Sigmoid colon (tissue), 7 donors: ENCODE data around the gene ATP2C1. TPM values are rescaled to one million over a fixed set of nuclear protein-coding genes. Genes with fewer than 3 reads are reported as not detected.

Experiments used
- DNase-seq: peaks from one replicate; pipeline ENCODE4 v3.0.0-alpha.2; 2019
- H3K27ac ChIP-seq, 4 donors: fragments of 200-600 bp; sonication (generic); one replicate each; pipeline ENCODE4 v1.5.1; 2016 to 2019; ENCODE audit warnings: mild to moderate bottlenecking in 1 of 4
- H3K27me3 ChIP-seq, 3 donors: fragments of 200-600 bp; sonication (generic); one replicate each; pipeline ENCODE4 v1.5.1; 2019; ENCODE audit warnings: mild to moderate bottlenecking in 1 of 3
- H3K36me3 ChIP-seq, 4 donors: fragments of 200-600 bp; sonication (generic); one replicate each; pipeline ENCODE4 v1.5.1; 2016 to 2019
- H3K4me1 ChIP-seq, 4 donors: fragments of 200-600 bp; sonication (generic); one replicate each; pipeline ENCODE4 v1.5.1; 2017 to 2019
- H3K4me3 ChIP-seq, 4 donors: fragments of 200-600 bp; sonication (generic); one replicate each; pipeline ENCODE4 v1.5.1; 2017 to 2019; ENCODE audit warnings: mild to moderate bottlenecking in 2 of 4, moderate library complexity in 1 of 4
- H3K9me3 ChIP-seq, 4 donors: fragments of 200-600 bp in 3 of 4; sonication (generic) in 3 of 4; one replicate each; pipeline versions ENCODE4 v1.5.1 to v1.6.1; 2013 to 2019
- EP300 ChIP-seq, 4 donors: sonication (generic); formaldehyde crosslinking; IDR thresholded peaks; one replicate each; pipeline ENCODE4 v1.6.1; 2017; ENCODE audit warnings: antibody characterized with exemption in 4 of 4
- POLR2A ChIP-seq, 2 donors: fragments of 450-650 bp; IDR thresholded peaks; one replicate each; pipeline ENCODE4 v1.6.1; 2016; ENCODE audit warnings: antibody characterized with exemption in 2 of 2, mild to moderate bottlenecking in 2 of 2, moderate library complexity in 2 of 2
- POLR2AphosphoS5 ChIP-seq, 4 donors: sonication (generic); formaldehyde crosslinking; IDR thresholded peaks; one replicate each; pipeline ENCODE4 v1.6.1; 2017; ENCODE audit warnings: antibody characterized with exemption in 4 of 4
- WGBS, 2 donors: extraction: QIAGEN DNeasy Blood & Tissue Kit; methylation state at CpG; one replicate each; pipeline ENCODE4 v1.1.7; 2013; 5-methylcytosine and 5-hydroxymethylcytosine counted together
- intact Hi-C: fragments of 100-400 bp; cut with DNase I; formaldehyde crosslinking; loops from one replicate; pipeline ENCODE4 v1.15.1; 2023
- polyA plus RNA-seq, 3 donors: library from polyadenylated mRNA; stranded (reverse); fragments of 200-250 nt; gene quantifications; one replicate each; pipeline ENCODE4 v1.2.3, GENCODE V29; 2013
- total RNA-seq, 4 donors: library from RNA; depleted of rRNA; stranded (reverse); fragments of >200 nt; gene quantifications; one replicate each; pipeline ENCODE4 v1.1.0, GENCODE V29; 2016
- TF ChIP-seq, protein P1 (sequence below), 4 experiments: fragments of 450-650 bp in 3 of 4; fragments of 200-600 bp in 1 of 4; IDR thresholded peaks; one replicate each; pipeline ENCODE4 v1.5.1; 2016 to 2019; ENCODE audit warnings: antibody characterized with exemption in 4 of 4, mild to moderate bottlenecking in 3 of 4, moderate library complexity in 2 of 4
- donor health status: healthy with polysubstance abuse.
- donor health status: Bipolar disorder and iron deficiency.
- donor health status: healthy.

The ATP2C1 gene
- total and polyA plus RNA-seq, 7 donors, result 13.8 to 46.7 (median 38.0) TPM

DNA sequence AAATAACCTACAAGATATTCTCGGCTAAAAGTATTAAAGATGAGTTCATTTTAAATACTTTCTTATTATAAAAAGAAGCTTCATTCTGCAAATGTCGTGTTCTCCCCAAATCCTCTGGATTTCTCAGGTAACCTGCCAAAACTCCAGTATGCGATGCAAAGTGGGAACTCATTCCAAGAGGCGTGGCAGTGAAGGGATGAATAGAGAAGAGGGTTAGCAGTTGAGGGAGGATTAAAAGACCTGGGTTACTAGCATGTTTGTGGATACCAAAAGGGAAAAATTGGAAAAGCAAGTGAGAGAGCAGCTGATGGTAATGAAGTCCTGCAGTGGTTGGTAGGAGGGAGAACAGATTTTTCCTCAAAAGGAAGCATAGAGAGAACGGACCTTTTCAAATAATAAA lies 61.6 kb downstream of the ATP2C1 start:
- Histone ChIP-seq H3K36me3 (peaks cover 4 to 66% (median 7%) of the 10 kb centered on the region in 4 donors), H3K4me3 (no peak overlapping the region), H3K9me3 (no peaks in the 10 kb centered on the region), H3K27me3 (no peaks in the 10 kb centered on the region), H3K4me1 (no peaks in the 10 kb centered on the region), H3K27ac (no peak overlapping the region)
- 69 to 90% methylated on average over 5 of the region's 5 CpGs for WGBS, 2 donors
- intact Hi-C loops, result no loop called here
- no peak for TF ChIP-seq EP300 (IDR thresholded peaks at IDR 0.05)
- no peak for TF ChIP-seq POLR2AphosphoS5 (IDR thresholded peaks at IDR 0.05)
- TF ChIP-seq POLR2A (IDR thresholded peaks at IDR 0.05), result no peak
- TF ChIP-seq, protein P1, sequence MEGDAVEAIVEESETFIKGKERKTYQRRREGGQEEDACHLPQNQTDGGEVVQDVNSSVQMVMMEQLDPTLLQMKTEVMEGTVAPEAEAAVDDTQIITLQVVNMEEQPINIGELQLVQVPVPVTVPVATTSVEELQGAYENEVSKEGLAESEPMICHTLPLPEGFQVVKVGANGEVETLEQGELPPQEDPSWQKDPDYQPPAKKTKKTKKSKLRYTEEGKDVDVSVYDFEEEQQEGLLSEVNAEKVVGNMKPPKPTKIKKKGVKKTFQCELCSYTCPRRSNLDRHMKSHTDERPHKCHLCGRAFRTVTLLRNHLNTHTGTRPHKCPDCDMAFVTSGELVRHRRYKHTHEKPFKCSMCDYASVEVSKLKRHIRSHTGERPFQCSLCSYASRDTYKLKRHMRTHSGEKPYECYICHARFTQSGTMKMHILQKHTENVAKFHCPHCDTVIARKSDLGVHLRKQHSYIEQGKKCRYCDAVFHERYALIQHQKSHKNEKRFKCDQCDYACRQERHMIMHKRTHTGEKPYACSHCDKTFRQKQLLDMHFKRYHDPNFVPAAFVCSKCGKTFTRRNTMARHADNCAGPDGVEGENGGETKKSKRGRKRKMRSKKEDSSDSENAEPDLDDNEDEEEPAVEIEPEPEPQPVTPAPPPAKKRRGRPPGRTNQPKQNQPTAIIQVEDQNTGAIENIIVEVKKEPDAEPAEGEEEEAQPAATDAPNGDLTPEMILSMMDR (IDR thresholded peaks at IDR 0.05), result no peak
- no peak for DNase-seq

DNA sequence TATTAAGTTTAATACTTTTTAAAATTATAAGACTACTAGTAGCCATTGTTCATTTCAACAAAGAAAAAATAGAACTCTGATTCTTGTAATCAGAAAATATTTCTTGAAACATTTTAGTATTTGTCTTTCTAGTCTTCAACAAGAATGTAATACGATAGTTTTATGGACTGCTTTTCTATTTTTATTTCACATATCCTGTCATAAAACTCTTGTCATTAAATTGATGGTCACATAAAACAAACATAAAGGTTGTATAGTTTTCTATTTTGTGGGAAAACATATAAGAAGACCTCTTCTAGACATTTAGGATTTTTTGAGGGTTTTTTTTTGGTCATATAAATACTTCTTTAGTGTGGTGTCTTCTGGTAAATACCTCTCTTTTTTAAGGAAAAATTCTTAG lies 62.4 kb downstream of the ATP2C1 start:
- Histone ChIP-seq H3K36me3 (peaks cover 4 to 70% (median 8%) of the 10 kb centered on the region in 4 donors), H3K27me3 (no peaks in the 10 kb centered on the region), H3K27ac (no peak overlapping the region), H3K9me3 (no peaks in the 10 kb centered on the region), H3K4me3 (no peak overlapping the region), H3K4me1 (no peaks in the 10 kb centered on the region)
- intact Hi-C loops, result no loop called here
- TF ChIP-seq EP300 (IDR thresholded peaks at IDR 0.05), result no peak
- TF ChIP-seq, protein P1 (IDR thresholded peaks at IDR 0.05), result no peak
- TF ChIP-seq POLR2A (IDR thresholded peaks at IDR 0.05), result no peak
- no peak for TF ChIP-seq POLR2AphosphoS5 (IDR thresholded peaks at IDR 0.05)
- DNase-seq, result no peak
- 24 to 71% methylated on average over 1 of the region's 1 CpG for WGBS, 2 donors

DNA sequence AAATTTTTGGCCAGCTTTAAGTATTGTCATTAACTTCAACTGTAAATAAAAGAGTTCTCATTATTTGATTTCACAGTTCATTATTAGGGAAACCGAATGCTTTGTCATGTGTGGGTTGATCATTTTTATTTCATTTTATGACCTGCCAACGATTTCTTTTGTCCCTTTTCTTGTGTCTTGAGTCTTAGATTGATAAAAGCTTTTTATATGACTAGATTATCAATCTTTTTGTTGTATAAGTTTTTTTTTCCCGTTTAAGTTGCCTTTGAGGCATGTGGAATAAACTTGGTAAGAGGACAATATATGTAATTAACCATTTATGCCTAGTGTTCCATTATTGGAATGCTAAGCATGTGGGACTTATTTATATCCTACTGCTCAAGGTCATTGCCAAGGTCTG lies 62.8 kb downstream of the ATP2C1 start:
- 23 to 83% methylated on average over 3 of the region's 3 CpGs for WGBS, 2 donors
- Histone ChIP-seq H3K9me3 (no peaks in the 10 kb centered on the region), H3K4me3 (no peak overlapping the region), H3K36me3 (peaks cover 4 to 73% (median 8%) of the 10 kb centered on the region in 4 donors), H3K27ac (no peak overlapping the region), H3K27me3 (no peaks in the 10 kb centered on the region), H3K4me1 (no peaks in the 10 kb centered on the region)
- TF ChIP-seq, protein P1 (IDR thresholded peaks at IDR 0.05), result no peak
- TF ChIP-seq POLR2A (IDR thresholded peaks at IDR 0.05), result no peak
- intact Hi-C loops, result no loop called here
- no peak for DNase-seq

DNA sequence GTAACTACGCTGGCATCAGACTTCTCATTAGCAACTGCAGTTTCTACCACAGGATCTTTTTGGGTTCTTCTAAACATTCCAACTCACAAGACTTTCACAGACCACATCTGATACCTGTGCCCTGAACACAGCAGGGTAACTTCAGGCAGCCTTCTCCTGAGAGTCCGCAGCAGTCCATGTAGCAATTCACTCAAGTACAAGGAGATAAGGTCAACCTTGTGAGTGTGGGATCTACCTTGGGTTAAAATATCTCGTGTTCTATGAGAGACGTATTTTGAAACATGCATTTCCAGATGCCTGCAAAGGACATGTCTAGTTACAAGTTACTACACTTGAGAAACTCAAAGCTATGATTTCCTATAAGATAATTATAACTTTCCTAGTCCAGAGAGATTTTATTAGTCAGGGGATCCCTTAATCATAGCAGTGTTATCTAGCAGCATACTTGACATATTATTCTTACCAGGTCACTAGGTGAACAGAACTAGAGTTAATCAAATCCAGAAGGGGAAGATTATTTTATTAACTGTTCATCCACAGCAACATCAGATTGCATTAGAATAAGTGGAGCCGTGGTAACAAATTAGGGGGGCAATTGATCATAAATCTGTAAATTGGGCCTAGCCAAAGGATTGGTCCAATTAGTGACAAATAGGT lies 66.4 kb downstream of the ATP2C1 start:
- no peaks in the 10 kb centered on the region for H3K4me1 ChIP-seq
- H3K27me3 ChIP-seq, result no peaks in the 10 kb centered on the region
- H3K36me3 ChIP-seq, result peaks cover 4 to 74% (median 8%) of the 10 kb centered on the region in 4 donors
- no peaks in the 10 kb centered on the region for H3K9me3 ChIP-seq
- WGBS, 2 donors, result 97 to 99% methylated on average over 5 of the region's 5 CpGs
- no peak overlapping the region for H3K4me3 ChIP-seq
- DNase-seq, result no peak
- intact Hi-C loops, result no loop called here
- H3K27ac ChIP-seq, result no peak overlapping the region
- TF ChIP-seq EP300 (IDR thresholded peaks at IDR 0.05) (no peak), POLR2A (IDR thresholded peaks at IDR 0.05) (no peak), POLR2AphosphoS5 (IDR thresholded peaks at IDR 0.05) (no peak)
- TF ChIP-seq, protein P1 (IDR thresholded peaks at IDR 0.05), result no peak

DNA sequence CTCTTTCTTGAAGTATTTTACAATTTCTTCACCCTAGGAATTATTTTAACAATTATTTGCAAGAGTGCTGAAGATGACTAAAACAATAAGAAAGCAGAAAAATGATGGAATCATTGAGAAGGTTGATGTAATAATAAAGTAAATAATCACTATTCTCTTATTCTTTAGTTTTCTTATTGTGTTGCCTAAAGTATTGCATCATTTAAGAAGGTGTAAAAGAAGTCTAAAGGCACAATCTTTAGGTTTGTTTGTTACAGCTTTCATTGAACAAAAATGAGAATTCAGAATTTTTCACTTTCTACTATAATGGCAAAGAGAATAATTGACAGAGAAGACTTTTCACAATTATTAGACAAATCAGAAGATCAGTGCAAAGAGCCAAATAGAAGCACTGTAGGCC lies 67.6 kb downstream of the ATP2C1 start:
- no peak for TF ChIP-seq POLR2A (IDR thresholded peaks at IDR 0.05)
- no peak for TF ChIP-seq POLR2AphosphoS5 (IDR thresholded peaks at IDR 0.05)
- no peak for TF ChIP-seq EP300 (IDR thresholded peaks at IDR 0.05)
- TF ChIP-seq, protein P1 (IDR thresholded peaks at IDR 0.05), result no peak
- H3K9me3 ChIP-seq, result no peaks in the 10 kb centered on the region
- no peaks in the 10 kb centered on the region for H3K27me3 ChIP-seq
- DNase-seq, result no peak
- H3K36me3 ChIP-seq, result peaks cover 0 to 73% (median 7%) of the 10 kb centered on the region in 4 donors
- no peaks in the 10 kb centered on the region for H3K4me1 ChIP-seq
- H3K27ac ChIP-seq, result no peak overlapping the region
- intact Hi-C loops, result no loop called here
- no peak overlapping the region for H3K4me3 ChIP-seq
